Esophagus (tissue), 2 donors: ENCODE results near the gene HS2ST1. TPM values are rescaled to one million over a fixed set of nuclear protein-coding genes. Genes with fewer than 3 reads are reported as not detected.
"Not testable (repeated sequence)": the region's sequence is repeated elsewhere in the genome, so short reads cannot be mapped to it uniquely, and the experiment has no call there.

Experiments
- H3K27ac ChIP-seq, 2 donors: one replicate each; pipeline ENCODE4 v1.5.1; 2013; ENCODE audit warnings: low read depth in 2 of 2, mild to moderate bottlenecking in 2 of 2, inconsistent platforms in 1 of 2, low read length in 1 of 2, moderate library complexity in 1 of 2
- H3K27me3 ChIP-seq, 2 donors: one replicate each; pipeline ENCODE4 v1.6.1; 2013; ENCODE audit warnings: low read length in 2 of 2, control low read depth in 1 of 2, mild to moderate bottlenecking in 1 of 2; ENCODE audit not compliant: insufficient read depth in 2 of 2, control insufficient read depth in 1 of 2
- H3K36me3 ChIP-seq, 2 donors: one replicate each; pipeline ENCODE4 v1.6.1; 2013; ENCODE audit warnings: low read length in 1 of 2; ENCODE audit not compliant: control insufficient read depth in 2 of 2, insufficient read depth in 2 of 2
- H3K4me1 ChIP-seq, 2 donors: one replicate each; pipeline ENCODE4 v1.6.1; 2013; ENCODE audit warnings: low read length in 1 of 2; ENCODE audit not compliant: control insufficient read depth in 2 of 2, insufficient read depth in 2 of 2
- H3K4me3 ChIP-seq, 2 donors: one replicate each; pipeline ENCODE4 v1.5.1; 2013; ENCODE audit warnings: low read length in 2 of 2, mild to moderate bottlenecking in 2 of 2, low read depth in 1 of 2, moderate library complexity in 1 of 2
- H3K9me3 ChIP-seq, 2 donors: one replicate each; pipeline ENCODE4 v1.6.1; 2013; ENCODE audit warnings: mild to moderate bottlenecking in 2 of 2, low read depth in 1 of 2, low read length in 1 of 2, moderate library complexity in 1 of 2; ENCODE audit not compliant: control insufficient read depth in 2 of 2, insufficient read depth in 1 of 2
- WGBS, 2 donors: extraction: QIAGEN DNeasy Blood & Tissue Kit; methylation state at CpG; one replicate each; pipeline ENCODE4 v1.1.7; 2013; 5-methylcytosine and 5-hydroxymethylcytosine counted together
- polyA plus RNA-seq, 2 donors: library from polyadenylated mRNA; stranded (reverse); fragments of 200-250 nt; gene quantifications; one replicate each; pipeline ENCODE4 v1.2.3, GENCODE V29; 2013
- donor health status: healthy with polysubstance abuse.
- donor health status: Bipolar disorder and iron deficiency.

Gene HS2ST1
- polyA plus RNA-seq, 2 donors, result 2.7 to 3.8 TPM

GRCh38 chr1:87064309-87064708 is 149.9 kb downstream of the HS2ST1 start:
- no peaks in the 10 kb centered on the region for H3K4me1 ChIP-seq
- H3K36me3 ChIP-seq, result no peaks in the 10 kb centered on the region
- H3K9me3 ChIP-seq, result no peaks in the 10 kb centered on the region
- H3K4me3 ChIP-seq, result no peak overlapping the region
- H3K27ac ChIP-seq, result no peak overlapping the region
- H3K27me3 ChIP-seq, result no peaks in the 10 kb centered on the region

GRCh38 chr1:87064986-87065385 is 150.6 kb downstream of the HS2ST1 start:
- Histone ChIP-seq H3K4me1 (no peaks in the 10 kb centered on the region), H3K9me3 (no peaks in the 10 kb centered on the region), H3K27ac (no peak overlapping the region), H3K36me3 (no peaks in the 10 kb centered on the region), H3K27me3 (no peaks in the 10 kb centered on the region), H3K4me3 (no peak overlapping the region)
- 94 to 97% methylated on average over 1 of the region's 1 CpG for WGBS, 2 donors

- not testable (repeated sequence) for H3K4me1 ChIP-seq, H3K27ac ChIP-seq, H3K4me3 ChIP-seq, H3K27me3 ChIP-seq, H3K36me3 ChIP-seq, H3K9me3 ChIP-seq
- WGBS, 2 donors, result 94 to 95% methylated on average over 1 of the region's 1 CpG
Observed at GRCh38 chr1:87066708-87067107, 152.3 kb downstream of the HS2ST1 start.

GRCh38 chr1:87072411-87072810 is 158.0 kb downstream of the HS2ST1 start:
- no peaks in the 10 kb centered on the region for H3K36me3 ChIP-seq
- H3K4me3 ChIP-seq, result no peak overlapping the region
- H3K9me3 ChIP-seq, result no peaks in the 10 kb centered on the region
- H3K27me3 ChIP-seq, result no peaks in the 10 kb centered on the region
- H3K4me1 ChIP-seq, result no peaks in the 10 kb centered on the region
- H3K27ac ChIP-seq, result no peak overlapping the region

- WGBS, 2 donors, result 88 to 94% methylated on average over 7 of the region's 7 CpGs
- Histone ChIP-seq H3K4me1 (no peaks in the 10 kb centered on the region), H3K9me3 (no peaks in the 10 kb centered on the region), H3K27me3 (no peaks in the 10 kb centered on the region), H3K36me3 (no peaks in the 10 kb centered on the region), H3K27ac (no peak overlapping the region), H3K4me3 (no peak overlapping the region)
Observed at GRCh38 chr1:87072904-87073303, 158.5 kb downstream of the HS2ST1 start.

GRCh38 chr1:87074001-87074795 is 159.8 kb downstream of the HS2ST1 start:
- 84 to 92% methylated on average over 2 of the region's 2 CpGs for WGBS, 2 donors
- no peaks in the 10 kb centered on the region for H3K9me3 ChIP-seq

GRCh38 chr1:87077959-87078639 is 163.7 kb downstream of the HS2ST1 start:
- Histone ChIP-seq H3K36me3 (no peaks in the 10 kb centered on the region), H3K27ac (no peak overlapping the region), H3K27me3 (no peaks in the 10 kb centered on the region), H3K4me1 (no peaks in the 10 kb centered on the region), H3K4me3 (no peak overlapping the region), H3K9me3 (no peaks in the 10 kb centered on the region)
- 74 to 77% methylated on average over 2 of the region's 2 CpGs for WGBS, 2 donors

More at GRCh38 chr1:87074001-87074795, 159.8 kb downstream of the HS2ST1 start:
- no peaks in the 10 kb centered on the region for H3K27me3 ChIP-seq
- H3K27ac ChIP-seq, result no peak overlapping the region
- H3K36me3 ChIP-seq, result no peaks in the 10 kb centered on the region
- no peaks in the 10 kb centered on the region for H3K4me1 ChIP-seq
- no peak overlapping the region for H3K4me3 ChIP-seq

- whole genome bisulfite sequencing, 2 donors, result 37 to 43% methylated on average over 3 of the region's 3 CpGs
- Histone ChIP-seq H3K27ac (no peak overlapping the region), H3K4me3 (no peak overlapping the region), H3K4me1 (no peaks in the 10 kb centered on the region), H3K27me3 (no peaks in the 10 kb centered on the region), H3K36me3 (no peaks in the 10 kb centered on the region), H3K9me3 (no peaks in the 10 kb centered on the region)
Observed at GRCh38 chr1:87084244-87084836, 169.9 kb downstream of the HS2ST1 start.

- H3K9me3 ChIP-seq, result no peaks in the 10 kb centered on the region
- no peaks in the 10 kb centered on the region for H3K36me3 ChIP-seq
- WGBS, 2 donors, result 91 to 92% methylated on average over 8 of the region's 8 CpGs
- no peak overlapping the region for H3K27ac ChIP-seq
- no peaks in the 10 kb centered on the region for H3K4me1 ChIP-seq
- H3K4me3 ChIP-seq, result no peak overlapping the region
- no peaks in the 10 kb centered on the region for H3K27me3 ChIP-seq
Observed at GRCh38 chr1:87086120-87086519, 171.7 kb downstream of the HS2ST1 start.
